GM12801 (cell line): Measurements from ENCODE around the gene IL1R2.

Experiments used
- CTCF ChIP-seq: IDR thresholded peaks from one replicate; pipeline ENCODE4 v1.5.1; 2011; ENCODE audit warnings: control low read depth; ENCODE audit not compliant: insufficient read length; ENCODE audit errors: extremely low read depth

Gene IL1R2

GRCh38 chr2:102032368-102033030 is 40.7 kb downstream of the IL1R2 start:
- TF ChIP-seq CTCF, result no peak

DNA sequence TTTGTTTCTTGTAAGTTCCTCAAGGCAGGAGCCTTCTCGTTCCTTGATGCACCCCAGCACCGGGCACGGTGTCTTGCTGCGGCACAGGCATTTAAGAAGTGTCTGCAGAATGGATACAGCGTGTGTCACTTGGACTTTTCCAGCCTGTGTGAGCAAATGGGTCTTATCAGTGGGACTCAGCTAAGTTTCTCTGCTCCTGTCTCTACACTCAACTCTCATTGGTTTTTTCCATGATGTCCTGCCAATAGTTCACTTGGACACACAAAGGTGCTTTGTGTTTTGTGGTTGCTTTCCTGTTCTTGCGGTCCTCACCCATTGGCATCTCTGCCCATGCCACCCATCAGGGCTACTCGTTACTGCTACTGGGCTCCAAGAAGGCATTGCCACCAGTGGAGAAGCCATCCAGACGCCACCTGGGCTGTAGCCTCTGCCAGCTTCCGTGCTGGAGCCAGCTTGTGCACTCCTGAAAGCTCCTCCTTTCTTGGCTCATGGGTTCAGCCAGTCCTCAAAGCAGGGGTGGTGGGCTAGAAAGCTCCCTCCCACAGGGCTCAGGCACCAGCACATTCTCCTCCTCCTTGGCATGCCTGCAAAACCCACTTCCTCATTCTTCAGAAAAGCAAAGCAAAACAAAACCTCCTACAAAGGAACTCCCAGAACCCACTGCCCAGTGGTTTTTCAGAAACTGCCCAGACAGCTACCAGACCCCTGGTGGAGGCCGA is 41.4 kb downstream of the IL1R2 start:
- TF ChIP-seq CTCF, result no peak

- no peak for TF ChIP-seq CTCF
Observed at GRCh38 chr2:102033750-102034682, 42.3 kb downstream of the IL1R2 start.

DNA sequence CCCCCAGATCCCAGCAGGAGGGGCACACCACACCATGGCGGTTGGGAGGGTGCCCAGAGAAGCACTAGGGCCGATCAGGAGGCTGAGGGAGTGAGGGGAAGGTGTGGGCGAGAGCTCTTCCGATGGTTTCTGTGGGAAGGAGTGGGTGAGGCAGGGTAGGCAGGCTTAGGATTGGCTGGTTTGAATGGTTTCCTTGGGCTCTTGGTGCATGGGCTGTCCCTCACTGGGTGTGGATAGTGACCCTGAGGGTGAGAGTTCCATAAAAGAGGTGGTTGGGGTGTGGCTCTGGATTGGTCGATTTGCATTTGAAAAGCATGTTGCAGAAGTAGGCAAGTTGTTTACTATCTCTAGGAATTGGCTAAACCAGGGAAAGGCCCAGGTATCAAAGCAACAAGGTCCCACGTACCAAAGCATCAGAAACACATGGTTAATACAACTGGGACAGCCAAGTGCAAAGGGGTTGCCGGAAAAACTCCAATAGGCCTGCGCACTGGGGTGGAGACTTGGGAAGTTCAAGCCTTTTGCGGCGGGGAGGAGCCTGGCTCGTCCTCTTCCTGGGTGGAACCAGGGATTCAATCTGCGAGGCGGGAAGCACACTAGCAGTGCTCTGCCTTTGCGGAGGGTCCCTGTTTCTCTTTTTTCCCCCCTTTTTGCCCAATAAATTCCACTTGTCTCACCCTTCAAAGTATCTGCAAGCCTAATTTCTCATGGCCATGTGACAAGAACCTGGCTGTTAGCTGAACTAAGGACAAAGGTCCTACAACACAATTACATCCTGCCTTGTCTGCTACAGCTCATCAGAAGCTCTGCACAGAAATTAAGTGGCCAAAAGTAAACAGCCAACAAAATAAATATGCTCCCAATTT is 43.2 kb downstream of the IL1R2 start:
- no peak for TF ChIP-seq CTCF

DNA sequence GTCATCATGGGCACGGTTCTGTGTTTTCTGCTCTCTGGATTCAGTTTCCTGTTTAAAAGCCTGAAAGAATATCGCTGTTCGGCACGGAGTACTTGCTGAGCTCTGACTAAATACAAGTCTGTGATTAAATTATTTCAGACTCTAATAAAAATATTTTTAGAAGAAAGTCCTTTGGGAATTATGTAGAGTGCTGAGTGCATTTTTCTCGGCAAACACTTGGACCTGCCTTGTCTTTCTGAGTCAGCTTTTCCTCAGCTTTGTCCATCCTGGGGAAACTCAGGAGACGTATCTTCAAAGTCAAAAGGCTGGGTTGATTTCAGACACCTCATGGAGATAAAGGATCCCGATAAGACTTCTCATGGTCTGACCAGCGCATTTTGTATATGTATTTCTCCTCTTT is 45.9 kb downstream of the IL1R2 start:
- TF ChIP-seq CTCF, result no peak

- no peak for TF ChIP-seq CTCF
Observed at GRCh38 chr2:102040229-102040628, 48.5 kb downstream of the IL1R2 start.
